ENCODE results near the gene RBMS3. TPM values are rescaled to one million over a fixed set of nuclear protein-coding genes. Genes with fewer than 3 reads are reported as not detected.

The RBMS3 gene
- total RNA-seq, 1 donor from 2014 or later = 3.4 TPM

GRCh38 chr3:29331035-29331434 is 50.2 kb downstream of the RBMS3 start:
- no peak for TF ChIP-seq CTCF (IDR thresholded peaks at IDR 0.05; ENCODE audit: insufficient read depth, low read length, severe bottlenecking)
- no peak for FAIRE-seq
- Histone ChIP-seq H3K27me3 (ENCODE audit: control insufficient read depth, insufficient read depth, low read length) (no peaks in the 10 kb centered on the region), H3K36me3 (ENCODE audit: control insufficient read depth, insufficient read depth, low read length) (no peaks in the 10 kb centered on the region), H3K4me3 (ENCODE audit: low read depth, low read length) (no peak overlapping the region)
- DNase-seq (ENCODE audit: low read depth) = no peak

- FAIRE-seq = no peak
- DNase-seq (ENCODE audit: low read depth) = peak; percentile 33
- no peak for TF ChIP-seq CTCF (IDR thresholded peaks at IDR 0.05; ENCODE audit: insufficient read depth, low read length, severe bottlenecking)
- Histone ChIP-seq H3K4me3 (ENCODE audit: low read depth, low read length) (no peak overlapping the region), H3K36me3 (ENCODE audit: control insufficient read depth, insufficient read depth, low read length) (no peaks in the 10 kb centered on the region), H3K27me3 (ENCODE audit: control insufficient read depth, insufficient read depth, low read length) (no peaks in the 10 kb centered on the region)
Measured at GRCh38 chr3:29331456-29332194, 50.8 kb downstream of the RBMS3 start.

- no peaks in the 10 kb centered on the region for H3K36me3 ChIP-seq (ENCODE audit: control insufficient read depth, insufficient read depth, low read length)
- H3K4me3 ChIP-seq (ENCODE audit: low read depth, low read length) = no peak overlapping the region
- no peak for TF ChIP-seq CTCF (IDR thresholded peaks at IDR 0.05; ENCODE audit: insufficient read depth, low read length, severe bottlenecking)
- FAIRE-seq (no peak), DNase-seq (ENCODE audit: low read depth) (peak; percentile 91)
- H3K27me3 ChIP-seq (ENCODE audit: control insufficient read depth, insufficient read depth, low read length) = no peaks in the 10 kb centered on the region
Measured at GRCh38 chr3:29332195-29332637, 51.3 kb downstream of the RBMS3 start.

- Histone ChIP-seq H3K36me3 (ENCODE audit: control insufficient read depth, insufficient read depth, low read length) (no peaks in the 10 kb centered on the region), H3K27me3 (ENCODE audit: control insufficient read depth, insufficient read depth, low read length) (no peaks in the 10 kb centered on the region), H3K4me3 (ENCODE audit: low read depth, low read length) (no peak overlapping the region)
- TF ChIP-seq CTCF (IDR thresholded peaks at IDR 0.05; ENCODE audit: insufficient read depth, low read length, severe bottlenecking) = no peak
- no peak for FAIRE-seq
- peak; percentile 28 for DNase-seq (ENCODE audit: low read depth)
Measured at GRCh38 chr3:29333576-29333975, 52.7 kb downstream of the RBMS3 start.

- DNase-seq (ENCODE audit: low read depth) (peak; percentile 32), FAIRE-seq (no peak)
- TF ChIP-seq CTCF (IDR thresholded peaks at IDR 0.05; ENCODE audit: insufficient read depth, low read length, severe bottlenecking) = no peak
- Histone ChIP-seq H3K36me3 (ENCODE audit: control insufficient read depth, insufficient read depth, low read length) (no peaks in the 10 kb centered on the region), H3K4me3 (ENCODE audit: low read depth, low read length) (no peak overlapping the region), H3K27me3 (ENCODE audit: control insufficient read depth, insufficient read depth, low read length) (no peaks in the 10 kb centered on the region)
Measured at GRCh38 chr3:29334706-29335105, 53.8 kb downstream of the RBMS3 start.

GRCh38 chr3:29335438-29335837 is 54.6 kb downstream of the RBMS3 start:
- no peak for TF ChIP-seq CTCF (IDR thresholded peaks at IDR 0.05; ENCODE audit: insufficient read depth, low read length, severe bottlenecking)
- H3K4me3 ChIP-seq (ENCODE audit: low read depth, low read length) = peak overlapping the region; percentile 13
- DNase-seq (ENCODE audit: low read depth) (peak; percentile 95), FAIRE-seq (peak; percentile 55)
- no peaks in the 10 kb centered on the region for H3K27me3 ChIP-seq (ENCODE audit: control insufficient read depth, insufficient read depth, low read length)
- H3K36me3 ChIP-seq (ENCODE audit: control insufficient read depth, insufficient read depth, low read length) = no peaks in the 10 kb centered on the region

Data from bronchial epithelial cell (primary cell).